Stimulated activated CD8-positive, alpha-beta memory T cell treated with anti-CD3 and anti-CD28 coated beads, Interleukin-4, amount 100 ng/mL, for 4 hours (primary cell): ENCODE results near the gene HAP1.
"Not testable (repeated sequence)": the region's sequence is repeated elsewhere in the genome, so short reads cannot be mapped to it uniquely, and the experiment has no call there.

ENCODE experiments used
- DNase-seq, 2 donors: peaks; one replicate each; pipeline ENCODE4 v3.0.0-alpha.2; 2020; ENCODE audit warnings: low read depth in 2 of 2, low spot score in 1 of 2

Gene HAP1

DNA sequence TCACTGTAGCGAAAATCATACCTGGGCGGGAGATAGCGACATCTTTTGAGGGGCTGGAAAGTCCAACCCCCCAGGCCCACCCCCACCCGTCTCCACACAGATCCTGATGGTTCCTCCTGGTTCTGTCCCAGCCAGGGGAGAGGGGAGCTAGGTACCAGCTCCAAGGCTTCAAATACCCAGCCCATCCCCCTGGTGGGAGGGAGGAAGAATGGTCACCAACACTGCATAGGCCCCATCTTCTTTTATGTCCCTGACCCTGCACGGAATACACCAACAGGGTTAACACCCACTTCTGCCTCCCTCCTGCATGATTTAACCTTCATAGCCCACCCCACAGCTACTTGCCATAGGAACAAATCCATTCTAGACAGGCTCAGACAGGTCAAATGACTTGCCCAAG, 9.3 kb downstream of the HAP1 start:
- DNase-seq: no peak

DNA sequence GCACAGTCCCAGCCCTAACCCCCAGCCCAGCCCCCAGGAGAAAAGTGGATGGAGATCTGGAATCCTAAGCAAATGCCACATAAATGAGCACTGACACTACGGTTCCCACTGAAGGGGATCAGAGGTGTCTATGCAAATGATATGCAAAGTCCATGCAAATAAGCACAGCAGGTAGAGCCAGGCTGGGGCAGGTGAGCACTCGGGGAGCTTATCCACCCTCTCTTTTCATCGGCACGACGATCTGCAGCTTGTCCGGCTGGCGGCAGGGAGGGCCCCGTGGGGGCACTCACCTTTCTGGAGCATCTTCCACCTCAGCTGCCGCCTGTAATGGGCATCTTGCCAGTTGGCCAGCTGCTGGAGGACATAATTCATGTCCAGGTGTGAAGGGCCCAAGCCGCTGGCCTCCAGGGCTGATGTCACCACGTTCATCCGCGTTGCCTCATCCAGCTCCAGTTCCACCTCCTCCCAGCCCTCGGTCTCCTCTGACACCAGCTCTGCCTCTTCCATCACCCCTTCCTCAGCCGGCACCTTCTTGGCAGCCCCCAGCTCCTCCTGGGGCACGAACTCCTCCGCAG, 9.9 kb downstream of the HAP1 start:
- DNase-seq: no peak

DNA sequence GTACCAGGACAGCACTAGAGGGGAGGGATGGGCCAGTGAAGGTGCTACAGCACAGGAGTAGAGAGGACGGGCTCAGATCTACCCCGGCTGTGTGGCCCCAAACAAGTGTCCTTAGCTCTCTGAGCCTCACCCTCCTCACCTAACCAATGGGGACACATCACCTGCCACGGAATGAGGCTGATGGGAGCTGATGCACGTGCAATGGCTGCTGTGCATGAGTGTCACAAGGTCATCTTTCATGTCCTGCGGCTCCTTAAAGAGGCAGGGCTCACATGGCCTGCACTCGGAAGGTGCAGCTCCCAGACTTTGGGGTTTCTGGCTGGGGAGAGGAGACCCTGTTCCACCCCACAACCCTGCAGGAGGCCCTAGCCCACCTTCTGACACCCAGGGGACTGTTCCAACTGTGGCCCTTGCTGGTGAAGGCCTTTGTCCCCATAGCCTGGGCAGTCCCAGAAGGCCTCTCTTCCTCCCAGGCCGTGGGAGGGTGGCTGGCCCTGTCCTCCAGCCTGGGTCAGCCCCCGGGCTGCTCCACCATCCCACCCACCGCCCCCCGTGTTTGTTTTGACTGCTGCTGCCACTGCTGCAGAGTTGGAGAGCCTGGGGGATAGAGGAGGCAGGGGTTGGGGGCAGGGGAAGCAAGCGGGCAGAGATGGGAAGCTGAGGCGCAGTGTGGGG, 10.5 kb downstream of the HAP1 start:
- DNase-seq: no peak

DNA sequence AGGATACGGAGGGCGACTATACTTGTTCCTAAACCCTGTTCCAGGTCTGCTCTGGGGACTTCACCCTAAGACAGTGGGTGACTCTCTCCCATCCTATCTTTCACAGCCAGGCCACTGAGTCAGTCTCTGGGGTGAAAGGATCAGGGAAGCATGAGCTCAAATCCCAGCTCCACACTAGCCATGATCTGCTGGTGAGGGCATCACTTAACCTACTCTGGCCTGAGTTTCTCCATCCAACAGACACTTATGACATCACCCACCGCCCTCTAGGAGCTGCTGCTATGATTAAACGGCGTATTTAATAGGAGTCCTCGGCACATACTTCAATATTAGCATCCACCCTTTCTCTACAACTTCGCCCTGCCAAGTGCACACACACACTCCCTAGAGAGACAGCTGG, 12.2 kb downstream of the HAP1 start:
- no peak for DNase-seq

DNA sequence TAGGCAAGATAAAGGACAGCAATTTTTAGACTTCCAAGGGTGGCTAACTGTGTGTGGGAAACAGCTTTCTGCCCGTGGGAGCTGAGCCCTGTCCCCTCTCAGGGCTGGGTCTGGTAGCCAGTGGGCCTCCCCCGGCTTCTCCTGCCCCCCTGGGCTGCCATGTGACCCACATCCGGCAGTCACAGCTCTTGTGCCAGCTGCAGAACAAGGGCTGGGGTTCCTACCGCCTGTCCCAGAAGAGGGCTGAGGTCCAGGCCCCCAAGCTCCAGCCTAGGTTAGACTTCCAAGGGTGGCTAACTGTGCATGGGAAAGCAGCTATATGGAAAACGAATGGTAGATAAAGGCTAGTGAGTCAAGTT, 16.2 kb downstream of the HAP1 start:
- no peak for DNase-seq

DNA sequence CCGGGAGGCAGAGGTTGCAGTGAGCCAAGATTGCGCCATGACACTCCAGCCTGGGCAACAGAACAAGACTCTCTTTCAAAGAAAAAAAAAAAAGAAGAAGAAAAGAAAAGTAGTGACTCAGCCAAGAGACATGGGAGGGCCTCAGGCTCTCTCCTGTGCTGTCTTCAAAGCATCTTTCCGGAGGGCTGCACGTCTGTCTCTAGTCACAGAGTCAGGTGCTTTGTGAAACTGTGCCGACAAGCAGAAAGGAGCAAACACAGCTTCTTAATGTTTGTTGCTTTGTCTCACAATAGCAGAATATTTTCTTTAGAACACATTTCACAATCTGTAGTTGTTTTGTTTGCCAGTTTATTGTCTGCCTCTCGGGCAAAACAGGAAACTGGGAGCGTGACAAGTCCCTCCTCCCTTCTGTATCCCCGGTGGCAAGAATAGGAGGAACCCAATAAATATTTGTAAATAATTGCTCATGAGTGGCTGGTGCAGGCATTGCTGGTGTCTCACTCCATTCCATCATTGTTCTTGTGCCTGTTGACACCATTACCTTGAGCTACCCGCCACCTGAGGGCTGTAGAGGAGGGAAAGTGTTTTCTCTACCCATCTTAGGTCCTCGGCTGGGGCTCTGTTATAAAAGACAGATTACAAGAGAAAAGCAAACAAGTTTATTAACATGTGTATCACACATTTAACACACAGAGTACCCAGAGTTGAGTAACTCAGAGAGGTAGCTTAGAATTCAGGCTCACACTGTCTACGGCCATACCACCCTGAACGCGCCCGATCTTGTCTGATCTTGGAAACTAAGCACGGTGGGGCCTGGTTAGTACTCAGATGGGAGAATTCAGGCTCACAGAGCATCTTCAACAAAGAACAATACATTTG, 16.8 kb downstream of the HAP1 start:
- no peak for DNase-seq

DNA sequence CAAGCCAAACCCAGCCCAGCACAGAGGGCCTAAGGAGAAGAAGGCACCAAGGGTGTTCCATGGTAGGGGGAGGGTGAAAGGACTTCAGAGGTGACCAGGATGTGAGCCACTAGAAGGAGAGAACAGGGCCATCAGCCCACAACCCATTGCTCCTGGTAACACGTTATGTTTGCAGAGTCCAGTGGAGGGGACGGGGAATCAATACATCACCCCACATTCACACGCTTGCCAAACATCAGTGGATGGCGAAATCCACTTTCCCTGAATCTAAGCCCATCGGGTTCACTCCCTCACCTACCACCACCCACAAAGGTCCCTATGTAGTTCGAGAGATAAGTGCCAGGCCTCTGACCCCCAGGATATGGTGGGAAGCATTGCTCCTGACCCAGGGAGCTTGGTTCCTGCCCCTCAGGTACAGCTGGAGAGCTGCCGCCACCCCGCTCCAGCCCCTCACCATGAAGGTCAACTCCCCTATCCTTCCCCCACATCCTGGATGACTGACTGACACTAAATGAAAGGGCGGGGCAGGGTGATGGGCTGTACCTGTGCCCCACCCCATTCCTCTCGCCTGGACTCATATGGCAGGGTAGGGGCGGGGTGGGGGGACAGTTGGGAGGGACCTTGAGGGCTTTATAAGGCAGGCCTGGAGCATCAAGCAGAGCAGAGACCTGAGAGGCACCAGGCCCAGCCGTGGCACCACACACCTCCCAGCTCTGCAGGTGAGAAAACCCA, 22.6 kb downstream of the HAP1 start, which contains the start of gene GAST:
Gene GAST (plus strand): TSS at position 663 of the 732 bp plus-strand sequence. CDS start 3,106 bp downstream, outside the sequence.
- DNase-seq: no peak

DNA sequence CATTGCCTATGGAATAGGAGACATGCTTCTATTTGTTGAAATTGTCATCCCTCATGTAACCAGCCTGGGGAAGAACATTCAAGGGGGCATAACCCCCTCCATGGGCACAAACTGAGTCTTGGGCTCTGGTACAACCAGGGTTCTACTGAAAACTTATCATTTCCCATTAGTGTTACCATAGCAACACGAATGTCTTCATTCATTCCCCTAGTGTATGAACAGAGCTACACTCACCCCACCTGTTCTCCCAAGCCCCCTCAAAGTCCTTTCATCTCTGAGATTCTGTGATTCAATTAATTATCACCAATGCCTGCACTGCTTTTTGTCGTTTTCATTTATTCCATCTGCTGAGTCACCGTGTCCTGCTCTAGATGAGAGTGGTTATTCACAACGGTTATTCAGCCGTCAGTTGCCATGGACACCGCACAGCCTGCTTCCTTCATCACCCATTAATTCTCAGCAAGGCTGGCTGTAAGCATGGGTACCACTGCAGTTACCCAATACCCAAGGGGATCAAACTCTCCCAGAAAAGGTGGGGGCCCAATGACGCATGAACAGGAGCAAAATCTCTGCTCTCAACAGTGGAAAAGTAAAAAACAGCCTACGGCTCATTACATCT, 23.9 kb downstream of the HAP1 start:
- DNase-seq: no peak

DNA sequence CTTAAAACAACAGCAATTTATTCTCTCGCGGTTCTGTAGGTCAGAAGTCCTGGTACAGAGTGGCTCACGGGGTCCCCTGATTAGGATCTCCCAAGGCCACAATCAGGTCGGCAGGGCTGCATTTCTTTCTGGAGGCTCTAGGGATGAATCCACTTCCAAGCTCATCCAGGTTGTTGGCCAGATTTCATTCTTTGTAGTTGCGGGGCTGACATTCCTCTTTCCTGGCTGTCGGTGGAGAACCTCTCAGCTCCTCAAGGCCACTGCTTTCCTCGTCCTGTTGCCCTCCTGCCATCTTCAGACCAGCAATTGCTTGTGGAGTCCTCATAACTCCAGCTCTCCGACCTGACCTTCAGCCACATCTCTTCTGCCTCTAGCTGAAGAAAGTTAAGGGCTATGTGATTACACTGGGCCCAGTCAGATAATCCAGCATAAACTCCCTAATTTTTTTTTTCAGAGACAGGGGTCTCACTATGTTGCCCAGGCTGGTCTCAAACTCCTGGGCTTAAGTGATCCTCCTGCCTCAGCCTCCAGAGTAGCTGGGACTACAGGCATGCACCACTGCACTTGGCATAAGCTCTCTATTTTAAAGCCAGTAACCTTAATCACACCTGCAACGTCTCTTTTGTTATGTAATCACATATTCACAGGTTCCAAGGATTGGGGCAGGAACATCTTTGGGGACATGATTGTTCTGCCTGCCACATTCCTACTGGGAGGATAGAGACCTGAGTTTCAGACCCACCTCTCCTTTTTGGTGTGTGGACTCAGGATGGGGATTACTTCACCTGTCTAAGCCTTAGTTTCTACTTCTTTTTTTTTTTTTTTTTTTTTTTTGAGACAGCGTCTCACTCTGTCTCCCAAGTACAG, 26.4 kb downstream of the HAP1 start:
- no peak for DNase-seq

DNA sequence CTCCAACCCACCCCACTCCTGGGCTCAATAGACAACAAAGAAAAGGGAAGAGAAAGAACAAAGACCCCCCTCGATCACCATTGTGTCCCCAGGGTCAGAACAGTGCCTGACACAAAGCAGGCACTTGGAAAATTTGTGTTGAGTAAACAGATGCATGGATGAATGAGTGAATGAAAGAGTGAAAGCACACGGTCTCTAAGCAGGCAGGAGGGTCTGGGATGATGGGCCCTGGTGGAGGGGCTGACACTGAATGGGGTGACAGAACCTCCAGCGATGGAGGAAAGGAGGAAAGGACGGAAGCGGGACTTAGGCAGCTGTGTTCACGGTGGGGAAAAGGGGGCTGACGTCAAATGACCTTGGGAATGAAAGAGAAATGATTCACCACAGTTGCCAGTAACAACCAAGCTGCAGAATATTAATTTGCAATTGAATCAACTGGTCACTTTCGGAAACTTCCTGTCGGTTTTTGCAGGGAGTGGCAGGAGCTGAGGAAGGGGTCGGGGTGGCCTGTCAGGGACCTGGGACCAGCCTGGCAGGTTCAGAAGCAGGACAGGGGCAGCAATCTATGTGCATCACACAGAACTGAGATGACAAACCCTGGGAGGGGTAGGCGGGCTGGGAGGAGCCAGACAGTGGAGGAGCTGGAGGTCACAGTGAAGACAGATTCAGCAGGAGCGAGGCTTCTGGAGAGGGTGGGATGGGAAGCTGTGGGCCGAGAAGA, 29.0 kb downstream of the HAP1 start:
- DNase-seq: no peak

DNA sequence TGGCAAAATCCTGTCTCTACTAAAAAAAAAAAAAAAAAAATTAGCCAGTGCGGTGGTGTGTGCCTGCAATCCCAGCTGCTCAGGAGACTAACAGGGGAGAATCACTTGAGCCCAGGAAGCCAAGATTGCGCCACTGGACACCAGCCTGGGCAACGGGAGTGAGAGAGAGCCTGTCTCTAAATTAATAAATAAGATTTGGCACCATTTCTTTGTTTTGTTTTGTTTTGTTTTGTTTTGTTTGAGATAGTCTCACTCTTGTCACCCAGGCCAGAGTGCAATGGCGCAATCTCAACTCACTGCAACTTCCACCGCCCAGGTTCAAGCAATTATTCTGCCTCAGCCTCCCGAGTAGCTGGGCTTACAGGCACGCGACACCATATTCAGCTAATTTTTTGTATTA, 31.7 kb downstream of the HAP1 start:
- DNase-seq: no peak

DNA sequence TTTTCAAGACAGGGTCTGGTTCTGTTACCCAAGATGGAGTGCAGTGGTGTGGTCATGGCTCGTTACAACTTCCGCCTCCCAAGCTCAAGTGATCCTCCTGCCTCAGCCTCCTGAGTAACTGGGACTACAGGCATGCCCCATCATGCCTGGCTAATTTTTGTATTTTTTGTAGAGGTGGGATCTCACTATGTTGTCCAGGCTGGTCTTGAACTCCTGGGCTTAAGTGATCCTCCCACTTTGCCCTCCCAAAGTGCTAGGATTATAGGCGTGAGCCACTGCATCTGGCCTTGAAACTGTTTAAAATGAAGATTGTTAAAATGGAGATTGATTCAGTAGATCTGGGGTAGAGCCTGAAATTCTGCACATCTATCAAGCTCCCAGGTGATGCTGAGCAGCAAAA, 33.6 kb downstream of the HAP1 start:
- DNase-seq: not testable (repeated sequence)

DNA sequence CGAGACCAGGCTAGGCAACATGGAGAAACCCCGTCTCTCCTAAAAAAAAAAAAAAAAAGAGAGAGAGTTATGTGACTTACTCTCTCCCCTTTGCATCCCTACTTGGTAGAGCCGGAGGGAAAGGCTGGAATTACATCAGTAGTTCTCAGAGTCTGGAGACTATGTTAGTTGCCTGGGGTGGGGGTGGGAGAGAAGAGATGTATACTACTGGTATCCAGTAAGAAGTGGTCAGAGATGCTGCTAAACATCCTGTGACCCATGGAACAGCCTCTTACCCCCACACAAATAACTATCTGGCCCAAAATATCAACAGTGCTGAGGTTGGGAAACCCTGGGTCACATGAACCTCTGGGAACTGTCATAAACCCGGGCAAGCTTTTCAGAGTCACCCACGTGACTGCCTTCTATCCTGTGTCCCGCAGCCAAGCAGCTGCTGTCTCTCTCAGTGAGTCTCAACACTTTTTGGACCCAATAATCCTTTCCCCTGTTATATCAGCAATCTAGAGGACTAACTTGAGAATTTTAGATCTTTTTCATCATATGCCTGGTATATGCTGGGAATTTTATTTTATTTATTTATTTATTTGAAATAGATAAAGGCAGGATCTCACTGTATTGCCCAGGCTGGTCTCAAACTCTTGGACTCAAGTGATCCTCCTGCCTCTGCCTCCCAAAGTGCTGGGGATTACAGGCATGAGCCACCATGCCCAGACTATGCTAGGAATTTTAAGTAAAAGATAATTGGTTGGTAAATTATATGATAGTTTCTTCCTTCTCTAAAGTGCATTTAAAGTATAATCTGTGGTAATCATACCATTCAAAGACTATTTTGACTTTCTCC, 37.1 kb downstream of the HAP1 start:
- no peak for DNase-seq

DNA sequence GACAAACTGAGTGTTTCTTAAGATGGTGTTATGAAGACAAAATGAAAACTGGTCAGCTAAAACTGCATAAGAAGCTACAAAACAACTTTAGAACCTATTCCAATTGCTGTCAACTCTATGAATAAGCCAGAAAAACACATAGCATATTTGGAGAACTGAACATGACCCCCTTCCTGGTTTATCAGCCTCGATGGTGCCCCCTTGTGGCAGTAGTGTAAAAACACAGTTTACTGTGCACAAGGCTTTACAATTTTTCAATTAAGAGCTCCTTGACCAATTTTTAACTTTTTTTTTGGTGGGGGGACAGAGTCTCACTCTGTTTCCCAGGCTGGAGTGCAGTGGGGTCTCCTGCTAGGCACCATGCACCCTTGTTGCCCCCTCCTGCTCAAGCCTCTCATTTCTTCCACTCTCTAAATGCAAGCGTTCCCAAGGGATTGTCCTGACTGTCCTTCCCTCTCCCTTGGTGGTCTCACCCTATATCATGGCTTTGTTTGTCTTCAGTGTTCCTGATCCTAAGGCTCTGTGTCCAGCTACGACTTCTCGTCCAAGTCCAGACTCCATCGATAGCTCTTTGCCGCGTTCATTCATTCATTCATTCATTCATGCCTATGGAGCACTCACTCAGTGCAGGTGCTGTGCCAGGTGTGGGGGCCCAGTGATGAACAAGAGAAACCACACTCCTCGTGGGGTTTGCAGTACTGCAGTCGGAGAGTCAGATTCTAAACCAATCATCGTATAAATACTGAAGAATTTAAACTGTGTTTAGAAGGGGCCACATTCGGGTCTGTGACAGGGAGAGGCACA, 38.3 kb downstream of the HAP1 start:
- peak; percentile 53 to 65 for DNase-seq

DNA sequence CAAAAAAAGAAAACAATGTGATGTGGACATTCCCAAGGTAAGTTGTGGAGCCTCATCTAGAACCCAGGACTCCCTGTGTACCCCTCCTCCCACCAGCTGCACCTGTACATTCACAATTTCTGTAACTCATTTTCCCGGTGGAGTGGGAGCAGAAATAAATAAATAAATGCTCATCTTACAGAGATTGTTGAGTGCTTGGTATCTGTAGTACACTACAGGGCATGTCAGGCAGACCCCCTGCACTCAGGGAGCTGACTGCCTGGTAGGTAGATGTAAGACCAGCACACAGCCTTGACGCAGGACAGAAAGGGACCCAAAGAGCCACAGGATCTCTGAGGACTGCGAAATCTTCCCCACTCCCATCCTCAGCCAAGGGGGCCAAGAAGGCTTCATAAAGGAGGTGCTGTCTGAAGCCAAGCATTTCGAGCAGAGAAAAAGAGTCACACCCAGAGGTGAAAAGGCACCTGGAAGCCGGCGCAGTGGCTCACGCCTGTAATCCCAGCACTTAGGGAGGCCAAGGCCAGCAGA, 39.2 kb downstream of the HAP1 start:
- DNase-seq: no peak

DNA sequence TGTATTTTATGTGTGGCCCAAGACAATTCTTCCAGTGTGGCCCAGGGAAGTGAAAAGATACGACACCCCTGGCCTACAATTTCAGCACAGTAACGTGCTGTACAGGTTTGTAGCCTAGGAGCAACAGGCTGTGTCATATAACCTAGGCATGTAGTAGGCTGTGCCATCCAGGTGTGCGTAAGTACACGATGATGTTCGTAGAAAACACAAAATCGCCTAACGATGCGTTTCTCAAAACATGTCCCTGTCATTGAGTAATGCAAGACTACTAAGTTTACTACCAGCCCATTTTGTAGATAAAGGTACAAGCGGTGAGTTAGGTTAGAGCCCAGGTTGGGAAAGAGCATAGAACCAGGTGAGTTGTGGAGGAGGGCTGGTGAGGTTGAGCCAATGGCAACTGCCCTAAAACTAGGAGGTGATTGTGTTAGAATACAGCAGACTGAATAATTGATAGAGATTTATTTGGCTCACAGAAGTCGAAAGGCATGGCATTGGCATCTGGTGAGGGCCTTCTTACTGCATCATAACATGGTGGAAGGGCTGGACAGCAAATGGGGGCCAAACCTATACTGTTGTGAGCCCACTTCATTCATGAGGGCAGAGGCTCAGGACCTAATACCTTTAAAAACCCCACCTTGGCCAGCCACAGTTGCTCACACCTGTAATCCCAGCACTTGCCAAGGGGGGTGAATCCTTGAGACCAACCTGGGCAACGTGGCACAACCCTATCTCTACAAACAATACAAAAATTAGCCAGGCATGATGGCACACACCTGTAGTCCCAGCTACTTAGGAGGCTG, 41.5 kb downstream of the HAP1 start:
- no peak for DNase-seq
